Ishikawa (cell line): ENCODE measurements around the gene AREG.

ENCODE experiments used
- EGR1 ChIP-seq: IDR thresholded peaks from 2 replicates; pipeline ENCODE4 v1.6.1; 2012
- RAD21 ChIP-seq: IDR thresholded peaks from 2 replicates; pipeline ENCODE4 v1.6.1; 2012; ENCODE audit warnings: low read depth
- TF ChIP-seq, protein P1 (sequence below): IDR thresholded peaks from 2 replicates; pipeline ENCODE4 v1.6.1; 2012; ENCODE audit warnings: low read depth, mild to moderate bottlenecking

DNA sequence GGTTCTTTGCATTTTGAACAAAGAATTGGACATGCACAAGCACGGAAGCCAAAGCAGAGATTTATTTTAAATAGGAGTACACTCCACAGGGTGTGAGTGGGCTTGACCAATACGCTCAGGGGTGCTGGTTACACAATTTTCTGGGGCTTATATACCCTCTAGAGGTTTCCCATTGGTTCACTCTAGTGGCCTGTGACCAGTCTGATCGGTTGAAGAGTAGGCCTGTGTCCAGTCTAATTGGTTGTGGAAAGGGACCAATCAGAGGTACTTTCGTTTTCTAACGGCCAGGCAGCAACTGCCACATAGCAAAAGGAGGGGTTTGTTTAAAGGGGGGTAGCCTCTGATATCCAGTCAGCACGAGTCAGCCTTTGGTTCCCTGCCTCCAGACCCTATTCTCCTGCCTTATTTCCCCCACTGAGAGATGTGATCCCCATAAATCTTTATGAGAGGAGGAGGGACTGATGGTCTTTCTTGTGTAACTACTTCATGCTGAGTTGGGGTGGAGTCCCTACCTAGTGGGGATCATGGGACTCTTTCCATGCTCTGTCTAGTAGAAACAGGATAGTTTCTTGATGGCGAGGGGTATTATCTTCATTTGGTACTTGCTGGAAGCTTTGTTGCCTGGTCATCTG lies 11.3 kb upstream of the AREG start:
- TF ChIP-seq EGR1 (no peak), RAD21 (no peak)
- TF ChIP-seq, protein P1, sequence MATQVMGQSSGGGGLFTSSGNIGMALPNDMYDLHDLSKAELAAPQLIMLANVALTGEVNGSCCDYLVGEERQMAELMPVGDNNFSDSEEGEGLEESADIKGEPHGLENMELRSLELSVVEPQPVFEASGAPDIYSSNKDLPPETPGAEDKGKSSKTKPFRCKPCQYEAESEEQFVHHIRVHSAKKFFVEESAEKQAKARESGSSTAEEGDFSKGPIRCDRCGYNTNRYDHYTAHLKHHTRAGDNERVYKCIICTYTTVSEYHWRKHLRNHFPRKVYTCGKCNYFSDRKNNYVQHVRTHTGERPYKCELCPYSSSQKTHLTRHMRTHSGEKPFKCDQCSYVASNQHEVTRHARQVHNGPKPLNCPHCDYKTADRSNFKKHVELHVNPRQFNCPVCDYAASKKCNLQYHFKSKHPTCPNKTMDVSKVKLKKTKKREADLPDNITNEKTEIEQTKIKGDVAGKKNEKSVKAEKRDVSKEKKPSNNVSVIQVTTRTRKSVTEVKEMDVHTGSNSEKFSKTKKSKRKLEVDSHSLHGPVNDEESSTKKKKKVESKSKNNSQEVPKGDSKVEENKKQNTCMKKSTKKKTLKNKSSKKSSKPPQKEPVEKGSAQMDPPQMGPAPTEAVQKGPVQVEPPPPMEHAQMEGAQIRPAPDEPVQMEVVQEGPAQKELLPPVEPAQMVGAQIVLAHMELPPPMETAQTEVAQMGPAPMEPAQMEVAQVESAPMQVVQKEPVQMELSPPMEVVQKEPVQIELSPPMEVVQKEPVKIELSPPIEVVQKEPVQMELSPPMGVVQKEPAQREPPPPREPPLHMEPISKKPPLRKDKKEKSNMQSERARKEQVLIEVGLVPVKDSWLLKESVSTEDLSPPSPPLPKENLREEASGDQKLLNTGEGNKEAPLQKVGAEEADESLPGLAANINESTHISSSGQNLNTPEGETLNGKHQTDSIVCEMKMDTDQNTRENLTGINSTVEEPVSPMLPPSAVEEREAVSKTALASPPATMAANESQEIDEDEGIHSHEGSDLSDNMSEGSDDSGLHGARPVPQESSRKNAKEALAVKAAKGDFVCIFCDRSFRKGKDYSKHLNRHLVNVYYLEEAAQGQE, result no peak
